Epithelial cell of esophagus (primary cell): Measurements from ENCODE around the gene CNOT6.
A peak's percentile ranks its signal among the peaks of the same experiment; 100 is the strongest.
"Not testable (repeated sequence)": the region's sequence is repeated elsewhere in the genome, so short reads cannot be mapped to it uniquely, and the experiment has no call there.

Experiments used
- DNase-seq: peaks from one replicate; pipeline ENCODE4 v3.0.0; 2010; ENCODE audit warnings: low read depth
- H3K4me3 ChIP-seq: 2 replicates; pipeline ENCODE4 v1.5.1; 2011; ENCODE audit warnings: mild to moderate bottlenecking, low read length, control low read depth
- TF ChIP-seq, protein P1 (sequence below): IDR thresholded peaks from 2 replicates; pipeline ENCODE4 v1.5.1; 2011; ENCODE audit warnings: low read depth, mild to moderate bottlenecking, low read length, control low read depth, inconsistent platforms; ENCODE audit not compliant: insufficient read depth; ENCODE audit errors: missing control alignments

CNOT6 gene

DNA sequence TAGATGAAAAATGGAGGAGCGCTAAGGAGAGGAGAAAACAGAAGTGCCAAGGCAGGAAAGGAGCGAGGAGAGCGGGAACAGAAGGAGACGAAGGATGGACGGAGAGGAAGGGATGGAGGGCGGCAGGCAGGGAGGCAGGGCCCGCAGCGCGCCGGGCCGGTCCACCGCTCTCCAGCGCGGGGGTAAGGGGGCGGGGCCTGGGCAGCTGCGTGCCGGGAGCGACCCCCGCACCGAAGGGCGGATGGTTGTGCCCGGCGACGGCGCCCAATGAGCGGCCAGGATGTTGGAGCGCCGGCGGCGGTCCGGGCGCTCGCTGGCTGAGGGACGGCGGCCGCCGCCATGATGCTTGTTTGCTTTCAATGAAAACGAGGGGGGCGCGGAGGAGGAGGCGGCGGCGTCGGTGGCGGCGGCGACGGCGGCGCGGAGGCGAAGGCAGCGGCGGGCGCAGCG, at the start of gene CNOT6:
Gene CNOT6 (plus strand): TSS at position 320 of the 450 bp plus-strand sequence. CDS start 34,898 bp downstream, outside the sequence.
- H3K4me3 ChIP-seq, result peak within 1 kb of the TSS; percentile 79
- peak; percentile 97 for DNase-seq
- TF ChIP-seq, protein P1, sequence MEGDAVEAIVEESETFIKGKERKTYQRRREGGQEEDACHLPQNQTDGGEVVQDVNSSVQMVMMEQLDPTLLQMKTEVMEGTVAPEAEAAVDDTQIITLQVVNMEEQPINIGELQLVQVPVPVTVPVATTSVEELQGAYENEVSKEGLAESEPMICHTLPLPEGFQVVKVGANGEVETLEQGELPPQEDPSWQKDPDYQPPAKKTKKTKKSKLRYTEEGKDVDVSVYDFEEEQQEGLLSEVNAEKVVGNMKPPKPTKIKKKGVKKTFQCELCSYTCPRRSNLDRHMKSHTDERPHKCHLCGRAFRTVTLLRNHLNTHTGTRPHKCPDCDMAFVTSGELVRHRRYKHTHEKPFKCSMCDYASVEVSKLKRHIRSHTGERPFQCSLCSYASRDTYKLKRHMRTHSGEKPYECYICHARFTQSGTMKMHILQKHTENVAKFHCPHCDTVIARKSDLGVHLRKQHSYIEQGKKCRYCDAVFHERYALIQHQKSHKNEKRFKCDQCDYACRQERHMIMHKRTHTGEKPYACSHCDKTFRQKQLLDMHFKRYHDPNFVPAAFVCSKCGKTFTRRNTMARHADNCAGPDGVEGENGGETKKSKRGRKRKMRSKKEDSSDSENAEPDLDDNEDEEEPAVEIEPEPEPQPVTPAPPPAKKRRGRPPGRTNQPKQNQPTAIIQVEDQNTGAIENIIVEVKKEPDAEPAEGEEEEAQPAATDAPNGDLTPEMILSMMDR, result no peak

DNA sequence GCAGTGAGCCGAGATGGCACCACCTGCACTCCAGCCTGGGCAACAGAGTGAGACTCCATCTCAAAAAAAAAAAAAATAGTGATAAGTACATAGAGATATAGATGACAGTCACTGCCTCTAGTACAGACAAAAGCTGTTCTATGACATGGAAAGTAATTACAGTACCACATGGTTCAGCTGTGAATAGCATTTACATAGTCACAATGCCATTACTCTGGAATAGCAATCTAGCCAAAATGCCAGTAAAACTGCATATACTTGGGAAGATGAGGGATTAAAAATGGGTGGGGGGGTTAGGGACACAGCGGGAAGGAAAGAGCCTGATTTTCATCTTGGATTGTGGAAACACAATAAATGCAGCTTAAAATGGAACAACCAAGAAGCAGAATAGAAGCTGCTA, 39.4 kb upstream of the CNOT6 start:
- H3K4me3 ChIP-seq, result no peak overlapping the region
- TF ChIP-seq, protein P1, result no peak
- no peak for DNase-seq

DNA sequence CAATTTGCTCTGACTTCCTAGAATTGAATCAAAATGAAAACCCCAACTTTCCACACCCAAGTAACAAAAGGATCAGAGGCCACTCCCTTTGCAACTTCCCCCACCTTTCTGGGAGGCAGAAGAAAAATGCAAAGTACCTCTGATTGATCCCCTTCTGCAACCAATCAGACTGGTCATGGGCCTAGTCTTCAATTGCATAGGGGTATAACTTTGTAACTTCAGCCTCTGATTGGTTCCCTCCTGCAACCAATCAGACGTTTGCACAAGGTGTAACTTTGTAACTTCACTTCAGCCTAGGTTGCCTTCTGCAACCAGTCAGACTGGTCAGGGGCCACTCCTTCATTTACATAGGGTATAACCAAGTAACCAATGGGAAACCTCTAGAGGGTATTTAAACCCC, 38.3 kb upstream of the CNOT6 start:
- no peak overlapping the region for H3K4me3 ChIP-seq
- DNase-seq, result no peak
- TF ChIP-seq, protein P1, result no peak

DNA sequence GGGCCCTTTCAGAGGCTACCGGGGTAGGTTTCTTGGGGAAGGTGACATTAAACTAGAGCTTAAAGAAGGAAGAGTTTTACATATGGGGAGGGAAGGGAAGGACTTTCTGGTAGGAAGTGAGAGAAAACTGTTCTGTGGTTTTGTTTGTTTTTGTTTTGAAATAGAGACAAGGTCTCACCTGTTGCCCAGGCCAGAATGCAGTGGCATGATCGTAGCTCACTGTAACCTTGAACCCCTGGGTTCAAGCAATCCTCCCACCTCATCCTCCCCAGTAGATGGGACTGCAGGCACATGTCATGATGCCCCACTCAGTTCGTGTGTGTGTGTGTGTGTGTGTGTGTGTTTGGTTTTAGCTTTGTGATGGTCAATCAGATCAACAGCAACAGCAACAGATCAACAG, 37.4 kb upstream of the CNOT6 start:
- H3K4me3 ChIP-seq, result no peak overlapping the region
- DNase-seq, result no peak
- TF ChIP-seq, protein P1, result no peak

DNA sequence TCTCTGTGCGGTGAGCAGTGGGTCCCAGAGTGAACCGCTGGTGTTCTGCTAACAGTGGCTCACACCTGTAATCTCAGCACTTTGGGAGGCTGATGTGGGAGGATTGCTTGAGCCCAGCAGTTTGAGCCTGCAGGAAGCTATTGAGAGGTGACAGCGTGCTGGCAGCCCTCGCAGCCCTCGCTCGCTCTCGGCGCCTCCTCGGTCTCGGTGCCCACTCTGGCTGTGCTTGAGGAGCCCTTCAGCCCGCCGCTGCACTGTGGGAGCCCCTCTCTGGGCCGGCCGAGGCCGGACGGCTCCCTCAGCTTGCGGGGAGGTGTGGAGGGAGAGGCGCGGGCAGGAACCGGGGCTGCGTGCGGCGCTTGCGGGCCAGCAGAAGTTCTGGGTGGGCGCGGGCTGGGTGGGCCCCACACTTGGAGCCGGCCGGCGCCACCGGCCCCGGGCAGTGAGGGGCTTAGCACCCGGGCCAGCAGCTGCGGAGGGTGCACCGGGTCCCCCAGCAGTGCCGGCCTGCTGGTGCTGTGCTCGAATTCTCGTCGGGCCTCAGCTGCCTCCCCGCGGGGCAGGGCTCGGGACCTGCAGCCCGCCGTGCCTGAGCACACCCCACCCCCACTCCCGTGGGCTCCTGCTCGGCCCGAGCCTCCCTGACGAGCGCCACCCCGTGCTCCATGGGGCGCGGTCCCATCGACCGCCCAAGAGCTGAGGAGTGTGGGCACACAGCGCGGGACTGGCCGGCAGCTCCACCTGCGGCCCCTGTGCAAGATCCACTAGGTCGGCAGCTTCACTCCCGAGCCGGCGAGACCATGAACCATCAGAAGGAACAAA, 35.1 kb upstream of the CNOT6 start:
- not testable (repeated sequence) for DNase-seq, H3K4me3 ChIP-seq

DNA sequence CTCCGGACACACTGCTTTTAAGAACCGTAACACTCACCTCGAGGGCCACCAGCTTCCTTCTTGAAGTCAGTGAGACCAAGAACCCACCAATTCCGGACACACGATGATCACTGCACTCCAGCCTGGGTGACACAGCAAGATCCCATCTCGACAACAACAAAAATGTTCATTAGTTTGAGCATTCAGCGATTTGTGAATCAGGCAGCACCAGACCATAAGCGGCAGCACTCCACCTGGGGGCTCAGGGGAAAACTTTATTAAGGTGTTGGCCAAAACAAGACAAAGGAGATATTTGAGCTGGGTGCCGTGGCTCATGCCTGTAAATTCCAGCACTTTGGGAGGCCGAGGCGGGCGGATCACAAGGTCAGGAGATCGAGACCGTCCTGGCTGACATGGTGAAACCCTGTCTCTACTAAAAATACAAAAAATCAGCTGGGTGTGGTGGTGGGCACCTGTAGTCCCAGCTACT, 34.5 kb upstream of the CNOT6 start:
- not testable (repeated sequence) for DNase-seq, H3K4me3 ChIP-seq

DNA sequence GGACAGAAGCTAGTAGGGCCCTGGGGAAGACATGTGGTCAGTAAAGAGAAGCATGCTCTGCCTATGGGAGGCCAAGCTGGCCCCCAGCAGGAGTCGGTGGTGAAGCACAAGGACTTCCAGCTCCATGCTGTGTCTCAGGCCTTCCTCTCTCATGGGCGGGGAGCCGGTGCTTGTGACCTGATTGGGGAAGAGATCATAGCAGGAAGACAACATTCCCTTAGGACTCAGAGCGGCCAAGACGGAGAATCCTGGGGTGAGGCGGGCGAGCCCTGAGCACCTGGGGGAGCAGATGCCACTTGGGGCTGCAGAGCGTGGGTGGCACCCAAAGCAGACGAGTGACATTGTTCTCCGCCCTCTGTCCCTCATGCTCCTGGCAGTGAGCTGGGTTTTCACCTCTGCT, 33.3 kb upstream of the CNOT6 start:
- TF ChIP-seq, protein P1, result no peak
- DNase-seq, result no peak
- H3K4me3 ChIP-seq, result no peak overlapping the region

DNA sequence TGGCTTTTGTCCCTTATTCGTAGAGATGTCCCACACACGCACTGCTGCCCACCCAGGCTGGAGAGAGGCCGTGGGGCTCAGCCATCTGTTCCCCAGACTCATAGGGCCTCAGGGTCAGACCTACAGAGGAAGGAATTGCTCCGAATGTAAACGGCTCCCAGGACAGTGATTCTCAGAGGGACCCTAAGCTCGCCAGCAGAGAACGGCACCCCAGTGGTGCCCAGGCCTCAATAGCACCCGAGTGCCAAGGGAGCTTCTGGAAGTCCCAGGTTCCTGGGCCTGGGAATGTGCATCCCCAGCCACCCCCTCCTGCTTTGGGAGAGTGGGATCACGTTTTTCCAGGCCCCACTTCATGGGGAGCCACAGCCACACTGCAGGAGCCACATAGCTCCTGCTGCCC, 32.9 kb upstream of the CNOT6 start:
- H3K4me3 ChIP-seq, result no peak overlapping the region
- TF ChIP-seq, protein P1, result no peak
- DNase-seq, result no peak
